ENCODE measurements around the gene PHF12.
"Not testable (repeated sequence)": the region's sequence is repeated elsewhere in the genome, so short reads cannot be mapped to it uniquely, and the experiment has no call there.

The PHF12 gene

GRCh38 chr17:28879886-28880571 lies 71.3 kb downstream of the PHF12 start:
- no peak for DNase-seq

GRCh38 chr17:28878981-28879380 lies 72.3 kb downstream of the PHF12 start:
- no peak for DNase-seq

DNA sequence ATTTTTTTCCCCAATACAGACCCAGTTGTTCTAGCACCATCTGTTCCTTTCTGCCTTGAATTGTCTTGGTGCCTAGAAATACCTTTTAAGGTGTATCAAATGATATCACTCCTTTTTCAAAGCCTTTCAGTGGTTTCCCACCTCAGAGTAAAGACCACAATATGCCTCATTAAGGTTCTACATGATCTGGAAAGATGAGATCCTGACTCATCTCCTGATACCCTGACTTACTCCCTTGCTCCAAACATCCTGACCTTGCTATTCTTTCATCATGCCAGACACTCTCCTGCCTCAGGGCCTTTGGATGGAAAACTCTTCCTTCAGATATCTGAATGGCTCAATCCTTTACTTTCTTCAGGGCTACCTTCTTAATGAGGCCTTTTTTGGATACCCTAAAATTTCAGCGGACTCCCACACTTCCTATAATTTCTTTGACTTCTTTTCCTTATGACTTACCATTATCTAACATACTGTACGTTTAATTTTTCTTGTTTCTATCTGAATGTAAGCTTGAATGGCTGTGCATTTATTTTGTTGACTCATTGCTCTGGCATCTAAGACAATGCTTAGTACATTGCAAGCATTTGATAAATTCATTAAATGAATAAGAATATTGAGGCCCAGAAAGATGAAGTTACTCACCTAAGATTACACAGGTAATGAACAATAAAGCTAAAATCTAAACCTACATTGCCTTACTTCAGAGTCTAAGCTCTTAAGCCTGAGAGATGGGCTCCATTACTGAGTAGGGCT lies 73.0 kb downstream of the PHF12 start:
- DNase-seq: no peak

DNA sequence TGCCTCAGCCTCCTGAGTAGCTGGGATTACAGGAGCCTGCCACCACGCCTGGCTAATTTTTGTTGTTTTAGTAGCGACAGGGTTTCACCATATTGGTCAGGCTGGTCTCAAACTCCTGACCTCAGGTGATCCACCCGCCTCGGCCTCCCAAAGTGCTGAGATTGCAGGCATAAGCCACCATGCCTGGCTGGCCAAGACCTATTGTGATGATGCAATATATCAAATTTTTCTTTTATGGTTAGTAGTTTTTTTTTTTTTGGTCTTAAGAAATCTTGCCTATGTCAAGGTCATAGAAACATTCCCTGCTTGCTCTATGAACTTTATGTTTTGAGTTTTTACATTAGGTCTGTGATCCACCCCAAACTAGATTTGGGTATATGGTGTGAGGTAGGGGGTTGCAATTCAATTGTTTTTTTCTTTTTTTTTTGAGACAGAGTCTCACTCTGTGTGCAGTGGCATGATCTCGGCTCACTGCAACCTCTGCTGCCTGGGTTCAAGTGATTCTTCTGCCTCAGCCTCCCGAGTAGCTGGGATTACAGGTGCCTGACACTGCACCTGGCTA lies 74.1 kb downstream of the PHF12 start:
- DNase-seq: not testable (repeated sequence)

DNA sequence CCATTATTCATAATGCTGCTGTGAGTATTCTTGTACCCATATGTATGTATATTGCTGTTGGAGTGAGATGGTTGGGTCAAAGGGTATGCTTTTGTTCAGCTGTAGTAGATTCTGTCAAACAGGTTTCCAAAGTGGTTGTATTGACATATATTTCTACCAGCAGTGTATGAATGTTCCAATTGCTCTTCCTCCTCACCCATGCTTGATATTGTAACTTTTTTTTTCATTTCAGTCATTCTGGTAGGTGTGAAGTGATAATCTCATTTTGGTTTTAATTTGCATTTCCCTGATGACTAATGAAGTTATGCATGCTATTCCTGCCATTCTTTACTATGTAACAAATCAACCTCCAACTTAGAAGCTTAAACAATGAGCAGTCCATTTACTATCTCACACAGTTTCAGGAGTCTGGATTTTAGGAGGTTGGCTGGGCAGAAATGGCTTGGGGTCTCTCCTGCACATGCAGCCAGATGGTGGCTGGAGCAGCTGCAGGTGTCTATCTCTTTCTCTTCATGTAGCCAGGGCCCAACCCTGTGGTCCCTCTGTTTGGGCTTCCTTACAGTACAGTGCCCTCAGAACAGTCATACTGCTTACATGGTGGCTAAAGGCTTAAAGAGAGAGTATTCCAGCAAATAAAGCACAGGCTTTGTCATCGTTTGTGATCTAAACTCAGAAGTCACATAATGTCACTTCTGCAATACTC lies 75.3 kb downstream of the PHF12 start:
- DNase-seq: no peak

GRCh38 chr17:28874750-28875149 lies 76.6 kb downstream of the PHF12 start:
- no peak for DNase-seq

DNA sequence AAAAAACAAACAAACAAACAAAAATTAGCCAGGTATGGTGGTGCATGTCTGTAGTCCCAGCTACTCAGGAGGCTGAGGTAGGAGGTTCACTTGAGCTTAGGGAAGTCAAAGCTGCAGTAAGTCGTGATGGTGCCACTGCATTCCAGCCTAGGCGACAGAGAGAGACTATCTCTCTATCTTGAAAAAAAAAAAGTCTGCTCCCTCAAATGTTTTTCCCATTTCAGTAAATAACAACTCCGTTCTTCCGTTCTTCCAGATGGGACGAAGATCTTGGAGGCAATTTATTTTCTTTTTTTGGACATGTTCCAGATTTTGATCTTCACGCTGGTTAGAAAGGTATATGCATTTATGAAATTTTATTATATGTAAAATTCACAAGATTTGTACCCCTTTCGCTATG lies 77.5 kb downstream of the PHF12 start:
- DNase-seq: no peak

DNA sequence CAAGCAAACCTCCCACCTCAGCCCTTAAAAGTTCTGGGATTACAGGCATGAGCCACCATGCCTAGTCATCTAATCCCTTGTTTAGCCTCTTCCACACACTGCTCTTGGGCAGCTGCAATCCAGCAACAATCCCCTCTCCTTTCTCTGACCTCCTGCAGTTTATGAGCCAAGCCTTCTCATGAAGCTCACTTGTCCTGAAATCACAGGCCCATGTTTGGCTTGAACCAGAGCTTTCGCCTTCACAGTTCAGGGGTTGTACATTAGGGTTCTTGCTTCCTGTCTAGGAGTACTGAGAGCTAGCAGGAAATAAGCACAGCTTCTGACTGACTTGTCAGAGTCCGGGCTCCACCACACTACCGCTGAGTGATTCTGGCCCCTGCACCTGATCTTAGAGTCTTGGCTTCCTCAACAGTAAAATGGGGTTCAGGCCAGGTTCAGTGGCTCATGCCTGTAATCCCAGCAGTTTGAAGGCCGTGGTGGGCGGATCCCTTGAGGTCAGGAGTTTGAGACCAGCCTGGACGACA lies 80.2 kb downstream of the PHF12 start:
- DNase-seq: no peak

DNA sequence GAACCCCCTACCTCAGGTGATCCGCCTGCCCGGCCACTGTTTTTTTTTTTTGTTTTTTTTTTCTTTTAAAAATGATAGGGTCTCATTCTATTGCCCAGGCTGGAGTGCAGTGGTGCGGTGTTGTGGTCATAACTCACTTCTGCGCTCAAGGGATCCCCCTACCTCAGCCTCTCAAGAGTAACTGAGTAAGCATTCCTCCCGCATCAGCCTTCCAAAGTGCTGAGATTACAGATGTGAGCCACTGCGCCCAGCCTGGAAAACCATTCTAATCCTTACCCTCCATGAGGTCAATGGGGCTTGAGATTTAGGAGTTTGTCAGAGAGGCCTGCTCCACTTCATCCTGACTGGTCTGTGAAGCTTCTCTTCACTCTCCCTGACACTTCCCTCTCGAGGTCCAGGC lies 84.0 kb downstream of the PHF12 start:
- DNase-seq: no peak

DNA sequence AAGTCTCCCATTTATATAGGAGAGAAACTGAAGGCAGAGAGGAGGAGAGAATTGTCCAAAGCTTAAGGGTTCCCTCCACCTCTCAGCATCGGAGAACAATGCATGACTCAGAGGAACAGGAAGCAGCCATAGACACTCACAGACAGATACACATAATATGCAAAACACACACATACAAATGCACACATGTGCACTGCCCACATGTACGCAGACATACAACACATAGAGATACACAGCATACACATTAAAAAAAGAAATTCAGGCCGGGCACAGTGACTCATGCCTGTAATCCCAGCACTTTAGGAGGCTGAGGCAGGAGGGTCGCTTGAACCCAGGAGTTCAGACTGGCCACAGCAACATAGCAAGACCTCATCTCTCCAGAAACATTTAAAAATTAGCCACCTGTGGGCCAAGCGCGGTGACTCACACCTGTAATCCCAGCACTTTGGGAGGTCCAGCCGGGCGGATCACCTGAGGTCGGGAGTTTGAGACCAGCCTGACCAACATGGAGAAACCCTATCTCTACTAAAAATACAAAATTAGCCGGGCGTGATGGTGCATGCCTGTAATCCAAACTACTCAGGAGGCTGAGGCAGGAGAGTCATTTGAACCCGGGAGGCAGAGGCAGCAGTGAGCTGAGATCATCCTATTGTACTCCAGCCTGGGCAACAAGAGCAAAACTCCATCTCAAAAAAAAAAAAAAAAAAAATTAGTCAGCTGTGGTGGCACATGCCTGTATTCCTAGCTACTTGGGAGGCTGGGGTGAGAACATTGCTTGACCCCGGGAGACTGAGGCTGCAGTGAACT lies 85.2 kb downstream of the PHF12 start:
- DNase-seq: no peak

DNA sequence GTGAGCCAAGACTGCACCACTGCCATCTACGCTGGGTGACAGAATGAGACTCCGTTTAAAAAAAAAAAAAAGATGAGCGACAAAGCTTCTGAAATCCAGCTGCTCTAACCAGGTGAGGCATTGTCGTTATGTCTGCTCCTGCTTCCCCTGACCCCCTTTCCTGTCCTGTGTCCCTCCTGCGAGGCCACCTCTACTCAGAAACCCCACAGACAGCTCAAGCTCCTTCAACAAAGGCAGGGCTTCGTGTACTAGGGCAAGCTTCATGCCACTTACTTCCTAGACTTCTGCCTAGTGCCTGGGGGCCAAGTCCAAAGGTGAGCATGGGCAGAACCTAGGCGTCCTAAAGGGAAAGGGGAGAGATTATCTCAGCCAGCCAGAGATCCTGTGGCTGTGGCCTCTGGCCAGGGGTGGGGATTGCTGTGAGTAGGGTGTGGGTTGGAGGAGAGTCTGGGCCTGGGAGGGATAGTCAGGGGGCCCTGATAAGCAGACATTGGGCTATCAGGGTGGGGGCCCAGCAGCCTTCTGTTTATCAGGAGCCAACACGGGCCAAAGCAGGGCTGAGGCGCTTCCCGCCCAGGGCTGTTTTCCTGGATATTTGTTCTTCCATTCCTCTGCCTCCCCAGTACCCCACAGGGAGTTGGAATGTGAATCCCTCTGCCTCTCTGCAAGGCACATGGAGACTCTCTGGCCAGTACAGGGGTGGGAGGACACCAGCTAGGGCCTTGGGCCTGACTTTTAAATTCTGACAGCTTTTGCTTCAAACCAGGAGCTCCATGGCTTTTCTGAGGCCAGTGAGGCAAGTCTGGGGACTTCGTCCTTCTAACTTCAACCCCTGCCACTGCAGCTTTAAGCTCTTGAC lies 86.1 kb downstream of the PHF12 start:
- DNase-seq: no peak

GRCh38 chr17:28863953-28864352 lies 87.4 kb downstream of the PHF12 start:
- DNase-seq: no peak

DNA sequence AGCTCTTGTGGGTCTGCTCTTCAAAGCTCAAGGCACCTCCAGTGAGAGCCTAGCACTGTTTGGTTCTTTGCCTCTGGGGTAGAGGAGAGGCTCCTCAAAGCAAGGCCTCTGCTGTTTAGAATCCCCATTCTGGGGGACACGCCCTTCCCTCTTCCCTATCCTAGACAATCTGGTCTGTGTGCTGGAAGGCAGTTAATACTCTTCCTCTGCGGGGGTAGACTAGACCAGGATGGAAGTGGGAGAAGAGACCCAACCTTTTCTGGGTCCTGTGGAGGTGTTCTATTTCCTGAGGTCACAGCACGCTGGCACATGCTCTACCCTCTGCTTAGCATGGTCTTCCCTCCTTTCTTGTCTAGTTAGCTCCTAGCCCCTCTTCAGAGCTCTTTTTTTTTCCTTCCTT lies 88.8 kb downstream of the PHF12 start:
- DNase-seq: no peak

DNA sequence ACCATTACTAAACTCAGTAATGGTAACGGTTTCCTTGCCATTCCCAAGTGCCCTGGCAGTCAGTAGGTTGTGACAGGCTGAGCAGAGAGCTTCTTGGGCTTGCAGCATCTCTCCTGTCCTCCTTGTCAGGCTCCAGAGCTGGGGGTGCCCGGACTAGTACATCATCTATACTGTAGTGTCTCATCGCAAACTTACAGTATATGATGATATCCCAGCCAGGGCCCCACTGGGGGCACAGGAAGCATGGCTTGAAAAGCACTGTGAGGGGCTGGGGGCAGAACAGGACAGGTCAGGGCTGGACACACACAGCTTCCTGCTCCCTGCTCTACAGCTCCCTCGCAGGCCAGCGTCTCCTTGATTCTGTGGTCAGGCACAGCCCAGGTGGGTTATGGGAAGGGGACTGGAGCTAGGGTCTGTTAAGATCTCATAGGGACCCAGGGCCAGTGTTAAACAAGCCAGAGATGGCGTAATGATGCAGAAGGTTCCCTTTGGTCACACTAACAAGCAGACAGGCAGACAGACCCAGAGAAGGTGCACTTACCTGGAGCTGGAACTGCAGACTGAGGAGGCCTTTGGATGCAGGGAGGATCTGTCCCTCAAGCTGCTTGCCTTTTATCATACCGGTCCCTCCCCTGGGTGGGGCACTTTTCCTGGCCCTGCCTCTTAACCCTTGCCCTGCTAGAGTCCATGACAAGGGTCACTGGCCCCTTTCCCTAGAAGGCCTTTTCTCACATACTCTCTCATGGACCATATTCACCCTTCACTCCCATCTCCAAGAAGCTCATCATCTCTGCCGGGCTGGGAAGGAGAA lies 89.7 kb downstream of the PHF12 start:
- DNase-seq: no peak

GRCh38 chr17:28860363-28860808 lies 90.9 kb downstream of the PHF12 start:
- DNase-seq: no peak

GRCh38 chr17:28858801-28859355 lies 92.4 kb downstream of the PHF12 start:
- DNase-seq: no peak

DNA sequence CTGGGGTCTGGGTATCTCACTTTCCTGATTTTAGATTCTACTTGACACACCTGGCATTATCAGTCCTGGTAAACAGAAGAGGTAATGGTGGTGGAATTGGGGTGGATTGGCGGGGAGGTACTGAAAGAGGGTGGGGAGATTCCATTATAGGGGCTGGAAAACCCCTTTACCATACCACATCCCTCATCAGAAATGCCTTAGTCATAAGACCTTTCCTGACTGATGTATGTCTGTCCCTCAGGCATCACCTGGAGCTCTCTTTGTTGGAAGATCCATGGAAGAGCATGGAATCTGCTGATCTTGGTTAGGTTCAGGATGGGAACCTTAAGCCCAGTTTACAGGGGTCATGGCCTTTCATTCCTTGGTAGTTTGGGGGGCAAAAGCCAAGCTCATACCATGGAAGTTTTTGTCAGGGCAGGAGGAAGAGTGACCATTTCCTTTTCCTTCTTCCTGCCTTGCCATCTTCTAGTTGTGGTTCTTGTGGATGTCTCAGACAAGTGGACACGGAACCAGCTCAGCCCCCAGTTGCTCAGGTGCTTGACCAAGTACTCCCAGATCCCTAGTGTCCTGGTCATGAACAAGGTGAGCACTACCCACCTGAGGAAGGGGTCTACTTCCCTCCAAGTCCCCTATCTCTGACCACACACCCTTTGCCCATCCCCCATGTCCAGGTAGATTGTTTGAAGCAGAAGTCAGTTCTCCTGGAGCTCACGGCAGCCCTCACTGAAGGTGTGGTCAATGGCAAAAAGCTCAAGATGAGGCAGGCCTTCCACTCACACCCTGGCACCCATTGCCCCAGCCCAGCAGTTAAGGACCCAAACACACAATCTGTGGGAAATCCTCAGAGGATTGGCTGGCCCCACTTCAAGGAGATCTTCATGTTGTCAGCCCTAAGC lies 93.2 kb downstream of the PHF12 start:
- no peak for DNase-seq

GRCh38 chr17:28856028-28856574 lies 95.2 kb downstream of the PHF12 start:
- DNase-seq: no peak

- DNase-seq: no peak
Measured at GRCh38 chr17:28855336-28855679, 96.0 kb downstream of the PHF12 start.
